ENCODE results near the gene MSH5.

The MSH5 gene

DNA sequence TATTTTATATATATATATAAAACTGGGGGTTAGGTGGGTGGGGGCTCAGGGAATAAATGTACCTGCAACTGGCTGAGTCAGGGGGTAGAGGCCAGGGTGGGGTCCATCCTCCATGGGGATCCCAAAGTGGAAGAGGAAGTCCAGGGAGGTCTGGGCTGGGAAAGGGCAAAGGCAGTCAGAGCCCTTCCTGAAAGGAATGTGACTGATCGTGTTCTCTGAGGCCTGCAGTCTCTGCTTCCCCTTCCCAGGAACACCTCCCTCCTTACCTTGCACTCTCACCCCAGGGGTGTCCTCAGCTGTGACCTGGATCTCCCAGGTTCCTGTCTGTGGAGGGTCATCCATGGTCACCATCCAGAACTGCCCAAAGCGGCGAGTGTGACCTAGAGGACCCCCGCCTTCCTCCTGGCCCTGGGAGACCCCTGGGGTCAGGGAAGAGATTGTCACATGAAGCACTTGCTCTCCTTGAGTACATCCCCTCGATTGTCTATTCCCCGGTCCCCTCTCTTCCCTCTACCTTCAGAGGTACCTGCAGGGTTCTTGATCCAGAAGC lies 27.4 kb downstream of the MSH5 start:
- no peak for DNase-seq (ENCODE audit: low read depth)
- TF ChIP-seq, protein P1, sequence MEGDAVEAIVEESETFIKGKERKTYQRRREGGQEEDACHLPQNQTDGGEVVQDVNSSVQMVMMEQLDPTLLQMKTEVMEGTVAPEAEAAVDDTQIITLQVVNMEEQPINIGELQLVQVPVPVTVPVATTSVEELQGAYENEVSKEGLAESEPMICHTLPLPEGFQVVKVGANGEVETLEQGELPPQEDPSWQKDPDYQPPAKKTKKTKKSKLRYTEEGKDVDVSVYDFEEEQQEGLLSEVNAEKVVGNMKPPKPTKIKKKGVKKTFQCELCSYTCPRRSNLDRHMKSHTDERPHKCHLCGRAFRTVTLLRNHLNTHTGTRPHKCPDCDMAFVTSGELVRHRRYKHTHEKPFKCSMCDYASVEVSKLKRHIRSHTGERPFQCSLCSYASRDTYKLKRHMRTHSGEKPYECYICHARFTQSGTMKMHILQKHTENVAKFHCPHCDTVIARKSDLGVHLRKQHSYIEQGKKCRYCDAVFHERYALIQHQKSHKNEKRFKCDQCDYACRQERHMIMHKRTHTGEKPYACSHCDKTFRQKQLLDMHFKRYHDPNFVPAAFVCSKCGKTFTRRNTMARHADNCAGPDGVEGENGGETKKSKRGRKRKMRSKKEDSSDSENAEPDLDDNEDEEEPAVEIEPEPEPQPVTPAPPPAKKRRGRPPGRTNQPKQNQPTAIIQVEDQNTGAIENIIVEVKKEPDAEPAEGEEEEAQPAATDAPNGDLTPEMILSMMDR (conservative IDR thresholded peaks at IDR 0.05; ENCODE audit: low read depth, low read length), result no peak
- no peak overlapping the region for H3K4me3 ChIP-seq (ENCODE audit: low read length)

DNA sequence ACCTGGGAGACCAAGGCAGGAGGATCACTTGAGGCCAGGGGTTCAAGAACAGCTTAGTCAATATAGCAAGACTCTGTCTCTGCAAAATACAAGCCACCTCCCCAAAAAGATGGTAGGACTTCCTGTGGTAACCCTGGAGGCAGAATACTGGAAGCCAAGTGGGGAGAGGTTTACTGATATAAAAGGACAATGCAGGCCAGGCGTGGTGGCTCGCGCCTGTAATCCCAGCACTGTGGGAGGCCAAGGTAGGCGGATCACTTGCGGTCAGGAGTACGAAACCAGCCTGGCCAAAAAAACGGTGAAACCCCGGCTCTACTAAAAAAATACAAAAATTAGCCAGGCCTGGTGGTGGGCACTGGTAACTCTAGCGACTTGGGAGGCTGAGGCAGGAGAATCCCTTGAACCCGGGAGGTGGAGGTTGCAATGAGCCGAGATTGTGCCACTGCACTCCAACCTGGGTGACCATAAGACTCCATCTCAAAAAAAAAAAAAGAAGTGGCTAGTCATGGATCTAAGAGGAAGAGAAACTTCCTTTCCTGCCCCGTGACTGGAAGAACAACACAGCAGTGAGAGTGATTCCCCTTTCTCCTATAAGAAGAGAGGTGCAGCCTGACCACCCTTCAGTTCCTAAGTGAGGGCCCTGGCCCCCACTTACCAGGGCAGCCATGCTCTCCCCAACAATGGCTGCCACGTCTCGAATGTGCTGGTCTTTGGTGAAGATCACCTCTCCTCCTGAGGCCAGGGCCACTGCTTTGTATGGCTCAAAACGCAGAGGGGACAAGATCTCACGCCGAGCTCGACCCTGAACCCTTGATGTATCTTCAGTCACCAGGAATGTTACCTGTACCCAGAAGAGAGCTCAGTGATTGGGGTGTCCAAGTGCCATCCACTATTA lies 28.8 kb downstream of the MSH5 start:
- no peak for DNase-seq (ENCODE audit: low read depth)
- TF ChIP-seq, protein P1 (conservative IDR thresholded peaks at IDR 0.05; ENCODE audit: low read depth, low read length), result no peak
- H3K4me3 ChIP-seq (ENCODE audit: low read length), result no peak overlapping the region

DNA sequence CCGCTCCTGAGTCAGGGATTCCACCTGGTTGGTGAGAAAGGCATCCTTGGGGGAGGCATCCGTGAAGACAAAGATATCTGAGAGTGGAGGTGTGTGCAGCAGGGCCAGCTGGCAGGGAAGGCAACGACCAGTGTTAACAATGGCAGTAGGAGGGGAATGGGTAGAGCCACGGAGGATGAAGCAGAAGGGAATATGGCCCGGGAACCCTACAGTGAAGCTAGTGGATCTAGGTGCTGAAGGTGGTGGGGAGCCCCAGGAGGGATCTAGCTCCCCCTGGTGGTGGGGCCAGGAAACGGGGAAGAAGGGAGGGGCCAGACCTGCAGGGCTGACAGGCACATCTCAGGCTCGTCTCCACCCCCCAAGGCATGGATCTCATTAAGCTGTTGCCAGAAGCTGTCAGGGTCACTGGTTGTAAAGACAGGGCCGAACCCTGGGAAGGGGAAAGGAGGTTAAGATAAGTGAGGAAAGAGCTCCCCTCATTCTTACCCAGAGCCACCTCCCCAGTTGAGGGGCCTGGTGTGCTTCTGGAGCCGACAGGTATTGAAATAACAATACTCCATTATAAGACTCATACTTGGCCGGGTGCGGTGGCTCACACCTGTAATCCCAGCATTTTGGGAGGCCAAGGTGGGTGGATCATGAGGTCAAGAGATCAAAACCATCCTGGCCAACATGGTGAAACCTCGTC lies 30.0 kb downstream of the MSH5 start:
- DNase-seq (ENCODE audit: low read depth), result no peak
- TF ChIP-seq, protein P1 (conservative IDR thresholded peaks at IDR 0.05; ENCODE audit: low read depth, low read length), result peak; percentile 87

DNA sequence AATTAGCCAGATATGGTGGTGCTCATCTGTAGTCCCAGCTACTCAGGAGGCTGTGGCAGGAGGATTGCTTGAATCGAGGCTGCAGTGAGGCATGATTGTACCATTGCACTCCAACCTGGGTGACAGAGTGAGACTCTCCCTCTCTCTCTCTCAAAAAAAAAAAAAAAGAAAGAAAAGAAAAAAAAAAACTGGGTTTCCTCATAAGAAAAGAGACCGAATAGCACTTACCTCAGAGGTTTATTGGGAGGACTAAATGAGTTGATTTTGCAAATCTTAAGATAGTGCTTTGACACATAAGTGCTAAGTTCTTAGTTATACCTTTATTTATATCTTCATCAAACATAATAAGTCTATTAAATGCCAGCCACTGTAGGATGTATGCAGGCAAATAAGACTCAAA lies 31.1 kb downstream of the MSH5 start:
- TF ChIP-seq, protein P1 (conservative IDR thresholded peaks at IDR 0.05; ENCODE audit: low read depth, low read length), result no peak
- DNase-seq (ENCODE audit: low read depth), result no peak
- H3K4me3 ChIP-seq (ENCODE audit: low read length), result no peak overlapping the region

More for the DNA sequence above, 30.0 kb downstream of the MSH5 start:
- no peak overlapping the region for H3K4me3 ChIP-seq (ENCODE audit: low read length)

DNA sequence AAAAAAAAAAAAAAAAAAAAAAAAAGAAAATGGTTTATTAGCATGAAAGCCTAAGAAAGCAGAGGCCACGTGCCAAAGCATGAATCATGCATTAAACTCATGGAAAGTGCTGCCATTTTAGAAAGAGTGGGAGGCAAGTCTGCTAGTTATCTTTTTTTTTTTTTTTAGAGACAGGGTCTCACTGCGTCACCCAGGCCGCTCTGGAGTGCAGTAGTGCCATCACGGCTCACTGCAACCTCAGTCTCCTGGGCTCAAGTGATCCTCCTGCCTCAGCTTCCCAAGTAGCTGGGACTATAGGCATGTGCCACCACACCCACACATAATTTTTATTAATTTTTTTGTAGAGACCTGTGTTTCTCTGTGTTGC lies 32.2 kb downstream of the MSH5 start:
- TF ChIP-seq, protein P1 (conservative IDR thresholded peaks at IDR 0.05; ENCODE audit: low read depth, low read length), result no peak
- DNase-seq (ENCODE audit: low read depth), result no peak
- H3K4me3 ChIP-seq (ENCODE audit: low read length), result no peak overlapping the region

DNA sequence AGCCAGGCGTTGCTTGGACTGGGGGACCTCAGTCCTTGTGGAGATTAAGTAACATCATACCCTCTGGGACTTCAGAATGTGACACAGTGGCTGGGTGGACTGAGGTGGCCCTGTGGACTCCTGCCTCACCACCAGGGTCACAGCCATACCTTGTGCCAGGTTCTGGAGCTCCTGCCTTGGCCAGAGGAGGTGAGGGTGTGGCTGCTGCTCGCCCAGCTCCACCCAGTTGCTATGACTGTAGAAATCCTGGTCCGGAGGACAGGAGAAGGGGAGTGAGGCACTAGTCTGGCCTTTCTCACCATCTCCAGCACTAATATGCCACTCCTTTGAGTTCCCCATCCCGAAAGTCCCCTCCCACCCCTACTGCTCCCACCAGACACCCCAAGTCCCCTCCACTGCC lies 35.4 kb downstream of the MSH5 start:
- TF ChIP-seq, protein P1 (conservative IDR thresholded peaks at IDR 0.05; ENCODE audit: low read depth, low read length), result no peak
- no peak overlapping the region for H3K4me3 ChIP-seq (ENCODE audit: low read length)
- no peak for DNase-seq (ENCODE audit: low read depth)
